HT-29 (cell line): ENCODE results near the gene OR4M1. TPM values are rescaled to one million over a fixed set of nuclear protein-coding genes. Genes with fewer than 3 reads are reported as not detected.
"Not testable (repeated sequence)": the region's sequence is repeated elsewhere in the genome, so short reads cannot be mapped to it uniquely, and the experiment has no call there.

Experiments
- DNase-seq: peaks from one replicate; pipeline ENCODE4 v3.0.0-alpha.2; 2015; ENCODE audit warnings: low spot score
- total RNA-seq: library from RNA; depleted of rRNA; stranded (reverse); fragments of >200 nt; shearing (Covaris generic); gene quantifications from 2 replicates; pipeline ENCODE4 v1.2.3, GENCODE V29; 2014; rRNA removed

OR4M1 gene, protein sequence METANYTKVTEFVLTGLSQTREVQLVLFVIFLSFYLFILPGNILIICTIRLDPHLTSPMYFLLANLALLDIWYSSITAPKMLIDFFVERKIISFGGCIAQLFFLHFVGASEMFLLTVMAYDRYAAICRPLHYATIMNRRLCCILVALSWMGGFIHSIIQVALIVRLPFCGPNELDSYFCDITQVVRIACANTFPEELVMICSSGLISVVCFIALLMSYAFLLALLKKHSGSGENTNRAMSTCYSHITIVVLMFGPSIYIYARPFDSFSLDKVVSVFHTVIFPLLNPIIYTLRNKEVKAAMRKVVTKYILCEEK
- not detected in 2 replicates for total RNA-seq

DNA sequence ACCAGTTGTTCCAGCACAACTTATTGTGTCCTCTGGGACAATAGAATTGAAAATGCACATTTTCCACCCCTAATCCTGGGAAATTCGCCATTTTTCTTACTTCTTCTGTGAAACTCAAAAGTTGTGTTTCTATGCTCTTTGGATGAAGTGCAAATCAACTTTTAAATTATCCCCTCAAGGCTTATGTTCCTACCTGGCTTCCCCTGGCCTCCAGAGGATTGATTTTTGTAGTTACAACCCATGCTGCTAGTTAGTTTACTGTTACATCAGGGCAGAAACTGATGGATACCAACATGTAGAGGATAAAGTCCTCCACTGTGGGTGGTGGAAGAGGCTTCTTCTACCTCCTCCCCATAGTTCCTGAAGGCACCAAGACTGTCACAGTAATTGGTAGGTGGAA lies at the start of gene OR4M1:
Gene OR4M1 (plus strand): TSS at position 301 of the 400 bp plus-strand sequence. CDS start 6,819 bp downstream, outside the sequence.
- DNase-seq = not testable (repeated sequence)

DNA sequence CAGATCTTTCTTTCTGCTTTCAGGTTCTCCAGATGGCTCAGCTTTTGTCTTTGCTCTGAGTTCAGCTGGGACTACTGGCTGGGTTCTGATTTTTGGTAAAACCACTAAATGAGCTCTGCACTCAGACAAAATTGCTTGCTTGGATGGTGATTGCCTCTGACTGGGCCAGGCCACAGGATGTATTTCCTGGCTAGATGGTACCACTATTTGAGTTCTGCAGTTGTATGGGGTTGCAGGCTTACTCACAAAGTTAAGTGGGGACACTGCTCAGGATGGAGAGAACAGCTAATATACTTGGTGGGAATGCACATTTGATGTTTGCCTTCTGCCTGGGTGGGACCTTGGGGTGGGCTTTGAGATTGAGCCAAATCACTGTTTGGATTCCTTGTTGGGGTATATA lies 43.9 kb upstream of the OR4M1 start:
- no peak for DNase-seq

DNA sequence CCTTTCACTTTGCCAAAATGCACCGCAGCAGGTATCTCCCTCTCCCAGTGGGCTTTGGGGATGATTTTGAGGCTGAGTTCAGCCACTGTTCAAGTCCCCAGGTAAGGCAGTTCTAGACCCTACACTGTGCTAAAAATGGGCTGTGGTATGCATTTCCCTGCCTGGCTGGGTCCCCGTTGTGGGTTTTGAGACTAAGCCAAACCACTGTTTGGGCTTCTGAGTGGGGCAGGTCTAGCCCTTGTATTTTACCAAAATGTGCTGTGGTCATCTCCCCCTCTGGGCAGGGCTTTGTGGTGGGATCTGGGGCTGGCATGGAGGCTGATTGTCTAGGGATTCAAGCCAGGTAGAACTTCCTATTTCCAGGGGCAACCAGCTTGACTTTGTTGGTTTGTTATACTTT lies 43.5 kb upstream of the OR4M1 start:
- DNase-seq = no peak

DNA sequence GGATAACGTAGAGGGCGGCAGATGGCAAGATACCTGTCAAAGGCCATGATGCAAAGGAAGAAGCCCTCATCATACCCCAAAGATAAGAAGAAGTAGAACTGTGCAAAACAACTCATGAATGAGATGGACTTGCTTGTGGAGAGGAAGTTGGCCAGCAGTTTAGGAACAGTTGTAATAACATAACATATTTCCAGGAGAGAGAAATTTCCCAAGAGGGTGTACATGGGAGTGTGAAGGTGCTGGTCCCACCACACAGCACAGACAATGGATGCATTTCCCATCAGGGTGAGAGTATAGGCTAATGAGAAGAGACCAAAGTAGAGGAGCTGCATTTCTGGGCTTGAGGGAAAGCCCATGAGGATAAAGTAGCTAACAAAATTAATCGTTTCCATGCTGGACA lies 39.4 kb upstream of the OR4M1 start:
- DNase-seq = not testable (repeated sequence)

DNA sequence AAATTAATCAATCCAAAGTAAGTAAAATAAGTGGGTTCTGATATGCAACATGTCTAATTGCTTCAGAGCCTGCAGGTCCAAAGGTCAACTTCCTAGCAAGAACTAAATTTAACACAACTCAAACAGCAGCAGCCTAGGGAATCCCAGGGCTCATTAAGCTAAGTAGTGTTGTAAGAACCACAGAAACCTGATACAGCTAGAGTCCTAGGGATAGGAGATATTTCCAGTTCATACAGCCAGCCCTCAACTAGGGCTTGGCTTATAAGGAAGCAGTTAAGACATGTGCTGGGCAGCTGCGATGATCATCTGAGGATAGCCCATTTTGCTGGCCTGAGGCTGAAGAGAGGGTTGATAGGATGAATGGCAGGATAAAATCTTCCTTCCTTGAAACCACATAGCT lies 30.0 kb upstream of the OR4M1 start, which contains the start of gene OR4Q3:
Gene OR4Q3 (plus strand): TSS at position 316 of the 400 bp plus-strand sequence.
- DNase-seq = no peak

DNA sequence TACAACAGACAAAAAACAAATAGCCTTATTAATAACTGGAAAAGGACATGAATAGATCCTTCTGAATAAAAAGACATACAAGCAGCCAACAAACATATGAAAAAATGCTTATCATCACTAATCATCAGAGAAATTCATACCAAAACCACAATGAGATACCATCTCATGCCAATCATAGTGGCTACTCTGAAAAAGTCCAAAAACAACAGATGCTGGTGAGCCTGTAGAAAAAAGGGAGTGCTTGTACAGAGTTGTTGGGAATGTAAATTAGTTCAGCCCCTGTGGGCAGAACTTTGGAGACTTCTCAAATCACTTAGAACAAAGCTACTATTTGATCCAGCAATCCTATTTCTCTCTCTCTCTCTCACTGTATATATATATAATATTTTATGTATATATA lies 21.0 kb upstream of the OR4M1 start:
- not testable (repeated sequence) for DNase-seq

DNA sequence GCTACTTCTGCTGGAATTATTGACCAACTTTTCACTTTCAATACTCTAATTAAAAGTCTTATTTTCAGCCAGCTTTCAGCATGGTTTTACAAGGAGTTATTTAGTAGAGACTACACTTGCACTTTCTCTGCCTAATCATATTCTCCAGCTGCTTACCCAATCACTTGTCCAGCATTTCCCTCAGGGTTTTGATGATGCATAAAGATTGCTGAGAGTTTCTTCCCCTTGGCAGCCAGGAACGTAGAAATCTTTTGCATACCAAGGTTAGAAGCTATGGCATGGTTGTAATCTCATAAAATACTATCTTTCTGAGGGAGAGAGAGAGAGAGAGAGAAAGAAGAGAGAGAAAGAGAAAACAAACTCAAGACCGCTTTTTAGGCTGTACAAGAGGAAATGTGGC lies 19.1 kb upstream of the OR4M1 start:
- DNase-seq = no peak

DNA sequence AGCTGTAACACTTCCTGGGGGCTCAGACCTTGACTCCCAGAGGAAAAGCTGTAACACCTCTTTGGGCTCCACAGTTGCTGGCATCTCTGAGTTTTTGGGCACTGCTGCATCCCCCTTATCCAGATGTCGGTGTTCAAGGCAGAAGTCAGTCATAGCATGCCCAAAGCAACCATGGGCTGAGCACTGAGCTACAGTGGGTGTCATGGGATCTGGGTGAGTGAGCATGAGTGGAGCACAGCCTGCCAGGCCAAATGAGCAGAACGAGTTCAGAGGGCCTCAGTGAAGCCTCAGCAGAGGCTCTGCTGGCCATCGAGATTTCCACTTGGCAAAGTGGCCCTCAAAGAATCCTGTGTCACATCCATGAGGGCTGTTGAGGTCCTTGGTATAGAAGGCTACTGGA lies 1.8 kb upstream of the OR4M1 start:
- not testable (repeated sequence) for DNase-seq

DNA sequence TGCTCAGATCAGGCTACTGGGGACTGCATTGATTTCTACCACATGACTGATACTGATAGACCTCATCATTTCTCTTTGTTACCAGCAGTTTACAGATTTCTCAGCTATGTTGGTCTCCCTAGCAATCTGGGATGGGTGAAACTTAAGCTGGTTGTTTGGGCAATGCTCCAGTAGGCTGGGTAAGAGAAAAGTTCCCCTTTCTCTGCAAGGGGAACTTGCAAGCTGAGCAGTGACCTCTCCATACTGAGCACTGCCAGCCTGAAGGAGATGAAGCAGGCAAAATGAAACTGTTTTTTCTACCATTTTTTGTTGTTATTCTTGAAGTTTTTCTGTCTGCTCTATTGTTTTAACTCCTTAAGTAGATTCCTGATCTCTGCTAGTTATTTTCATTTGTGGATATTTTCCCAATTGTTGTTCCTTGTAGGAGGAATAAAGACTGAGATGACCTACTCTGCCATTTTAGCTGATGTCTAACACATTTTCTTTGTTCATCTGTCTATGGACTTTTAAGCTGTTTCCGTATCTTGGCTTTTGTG lies 1.3 kb upstream of the OR4M1 start:
- DNase-seq = no peak

DNA sequence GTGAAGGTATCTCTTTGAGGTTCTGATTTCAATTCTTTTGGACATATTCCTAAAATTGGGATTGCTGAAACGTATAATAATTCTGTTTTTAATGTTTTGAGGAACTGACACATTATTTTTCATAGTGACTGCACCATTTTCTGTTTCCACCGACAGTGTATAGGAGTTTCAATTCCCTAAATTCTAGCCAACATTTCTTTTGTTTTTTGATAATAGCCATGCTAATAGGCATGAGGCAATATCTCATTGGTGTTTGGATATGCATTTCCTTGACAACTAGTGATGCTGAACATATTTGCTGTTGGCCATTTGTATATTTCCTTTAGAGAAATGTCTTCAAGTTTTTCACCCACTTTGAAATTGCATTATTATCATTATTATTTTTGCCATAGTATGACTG lies 850 bp upstream of the OR4M1 start:
- DNase-seq = not testable (repeated sequence)

DNA sequence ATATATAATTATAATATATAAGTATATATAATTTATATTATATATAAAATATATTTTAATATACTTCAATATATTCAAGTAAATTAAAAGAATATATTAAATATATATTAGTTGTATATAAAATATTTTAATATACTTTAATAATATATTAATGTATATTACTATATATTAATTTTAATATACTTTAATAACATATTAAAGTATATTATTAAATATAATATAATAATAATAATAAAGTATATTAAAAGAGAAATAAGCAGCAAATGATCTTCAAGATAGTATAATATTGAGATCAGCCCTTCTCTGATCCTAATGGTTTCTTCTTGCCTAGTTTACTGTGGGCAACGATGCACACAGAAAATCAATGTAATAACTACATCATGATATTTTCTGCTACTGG lies 2.3 kb downstream of the OR4M1 start:
- DNase-seq = no peak

DNA sequence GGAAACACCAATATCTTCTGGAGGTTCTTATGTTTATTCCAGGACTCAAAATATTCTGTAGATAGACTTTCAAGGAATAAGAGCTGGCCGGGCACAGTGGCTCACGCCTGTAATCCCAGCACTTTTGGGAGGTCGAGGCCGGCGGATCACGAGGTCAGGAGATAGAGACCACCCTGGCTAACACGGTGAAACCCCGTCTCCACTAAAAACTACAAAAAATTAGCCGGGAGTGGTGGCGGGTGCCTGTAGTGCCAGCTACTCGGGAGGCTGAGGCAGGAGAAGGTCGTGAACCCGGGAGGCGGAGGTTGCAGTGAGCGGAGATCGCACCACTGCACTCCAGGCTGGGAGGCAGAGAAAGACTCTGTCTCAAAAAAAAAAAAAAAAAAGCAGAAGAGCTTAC lies 12.5 kb downstream of the OR4M1 start:
- DNase-seq = not testable (repeated sequence)

DNA sequence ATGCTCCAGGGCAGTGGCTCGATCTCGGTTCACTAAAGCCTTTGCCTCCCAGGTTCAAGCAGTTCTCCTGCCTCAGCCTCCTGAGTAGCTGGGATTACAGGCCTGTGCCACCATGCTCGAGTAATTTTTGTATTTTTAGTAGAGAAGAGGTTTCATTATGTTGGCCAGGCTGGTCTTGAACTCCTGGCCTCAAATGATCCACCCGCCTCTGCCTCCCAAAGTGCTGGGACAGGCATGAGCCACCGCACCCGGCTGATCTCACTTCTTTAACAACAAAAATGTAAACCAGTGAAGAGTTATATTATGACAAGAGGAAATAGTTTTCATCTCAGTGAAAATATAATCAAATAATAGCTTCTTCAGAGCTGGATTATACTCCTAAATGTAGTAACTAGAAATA lies 14.0 kb downstream of the OR4M1 start:
- not testable (repeated sequence) for DNase-seq

DNA sequence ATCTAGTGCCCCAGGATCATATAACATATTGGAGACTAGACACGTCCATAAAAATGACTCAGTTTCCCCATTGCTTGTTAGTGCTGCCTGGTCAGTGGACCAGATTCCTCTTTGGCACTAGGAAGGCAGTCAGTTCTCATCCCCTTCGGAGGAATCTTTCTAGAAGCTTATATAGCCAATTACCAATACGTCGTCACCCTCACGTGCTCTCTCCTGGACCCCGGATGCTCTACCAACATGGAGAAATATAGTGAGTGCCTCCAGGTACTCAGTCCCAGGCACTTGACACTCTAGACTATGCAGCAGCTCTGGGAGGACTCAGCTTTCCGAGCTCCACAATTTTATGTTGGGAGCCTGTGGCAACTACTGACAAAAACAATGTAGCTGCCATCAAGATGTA lies 14.8 kb downstream of the OR4M1 start:
- not testable (repeated sequence) for DNase-seq

DNA sequence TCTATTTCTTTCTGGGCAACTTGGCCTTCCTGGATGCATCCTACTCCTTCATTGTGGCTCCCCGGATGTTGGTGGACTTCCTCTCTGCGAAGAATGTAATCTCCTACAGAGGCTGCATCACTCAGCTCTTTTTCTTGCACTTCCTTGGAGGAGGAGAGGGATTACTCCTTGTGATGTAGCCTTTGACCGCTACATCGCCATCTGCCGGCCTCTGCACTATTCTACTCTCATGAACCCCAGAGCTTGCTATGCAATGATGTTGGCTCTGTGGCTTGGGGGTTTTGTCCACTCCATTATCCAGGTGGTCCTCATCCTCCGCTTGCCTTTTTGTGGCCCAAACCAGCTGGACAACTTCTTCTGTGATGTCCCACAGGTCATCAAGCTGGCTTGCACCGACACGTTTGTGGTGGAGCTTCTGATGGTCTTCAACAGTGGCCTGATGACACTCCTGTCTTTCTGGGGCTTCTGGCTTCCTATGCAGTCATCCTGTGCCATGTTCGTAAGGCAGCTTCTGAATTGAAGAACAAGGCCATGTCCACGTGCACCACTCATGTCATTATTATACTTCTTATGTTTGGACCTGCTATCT lies 23.3 kb downstream of the OR4M1 start:
- DNase-seq = peak; percentile 24

DNA sequence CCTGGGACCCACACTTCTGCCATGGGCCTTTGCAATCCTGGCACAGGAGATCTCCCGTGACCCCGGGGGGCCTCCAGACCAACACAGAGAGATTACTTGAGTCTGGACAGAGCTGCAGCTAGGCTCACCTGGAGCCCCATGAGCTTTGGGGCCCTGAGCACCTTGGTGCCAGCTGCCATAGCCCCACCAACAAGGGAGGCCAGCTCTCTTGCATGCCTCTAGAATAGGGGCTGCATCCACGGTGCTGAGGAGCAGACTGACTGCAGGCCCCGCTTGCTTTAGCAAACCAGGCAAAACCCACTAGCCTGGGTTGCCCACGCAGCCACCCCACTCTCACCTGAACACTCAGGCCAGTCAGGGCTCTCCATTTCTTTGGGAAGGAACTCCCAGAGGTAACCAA lies 26.6 kb downstream of the OR4M1 start:
- DNase-seq = no peak

DNA sequence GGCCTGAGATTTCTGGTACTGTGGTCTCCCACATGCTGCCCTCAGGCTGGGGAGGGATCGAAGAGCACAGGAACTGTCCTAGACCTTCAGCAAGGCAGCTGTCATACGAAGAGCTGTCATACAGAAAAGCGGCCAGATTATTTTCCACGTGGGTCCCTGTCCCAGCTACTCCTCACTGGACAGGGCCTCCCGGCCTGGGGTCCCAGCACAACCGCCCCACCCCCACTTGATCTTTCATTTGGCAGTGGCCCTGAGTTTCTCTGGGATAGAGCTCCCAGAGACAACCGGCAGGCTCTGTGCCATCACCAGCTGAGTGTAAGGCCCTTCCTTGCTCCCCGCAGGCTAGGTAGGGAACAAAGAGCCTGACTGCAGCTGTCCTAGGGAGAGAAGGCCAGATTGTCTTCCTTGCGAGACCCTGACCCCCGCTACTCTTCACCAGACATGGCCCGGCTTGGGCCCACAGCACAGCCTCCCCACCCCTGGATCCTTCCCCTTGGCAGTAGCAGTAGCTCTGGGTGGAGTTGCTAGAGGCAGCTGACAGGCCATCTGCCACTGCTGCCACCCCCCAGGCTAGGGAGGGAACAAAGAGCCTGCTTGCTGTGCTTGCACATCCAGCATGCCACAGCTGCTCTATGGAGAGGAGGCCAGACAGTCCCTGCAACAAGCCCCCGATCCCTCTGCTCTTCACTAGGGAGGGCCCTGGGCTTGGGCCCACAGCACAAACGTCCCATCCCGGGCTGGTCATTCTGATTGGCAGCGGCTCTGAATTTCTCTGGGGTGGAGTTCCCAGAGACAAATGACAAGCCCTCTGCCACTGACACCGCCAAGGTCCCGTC lies 27.2 kb downstream of the OR4M1 start:
- DNase-seq = no peak

DNA sequence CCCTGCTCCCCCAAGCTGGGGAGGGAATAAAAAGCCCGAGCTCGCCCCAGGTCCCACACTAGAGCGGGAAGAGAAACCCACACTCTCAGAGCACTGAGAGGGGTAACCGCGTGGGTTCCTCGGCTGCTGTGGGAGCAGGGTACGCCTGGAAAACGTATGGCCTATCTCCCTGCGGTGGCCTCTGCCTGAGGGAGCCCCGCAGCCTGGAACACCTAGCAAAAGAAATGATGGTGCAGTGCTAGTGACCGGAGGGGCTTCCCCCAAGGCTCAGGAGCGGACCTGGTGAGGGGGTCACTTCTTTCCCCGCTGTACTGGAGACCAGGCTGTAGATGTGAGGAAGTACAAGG lies 27.8 kb downstream of the OR4M1 start:
- no peak for DNase-seq

DNA sequence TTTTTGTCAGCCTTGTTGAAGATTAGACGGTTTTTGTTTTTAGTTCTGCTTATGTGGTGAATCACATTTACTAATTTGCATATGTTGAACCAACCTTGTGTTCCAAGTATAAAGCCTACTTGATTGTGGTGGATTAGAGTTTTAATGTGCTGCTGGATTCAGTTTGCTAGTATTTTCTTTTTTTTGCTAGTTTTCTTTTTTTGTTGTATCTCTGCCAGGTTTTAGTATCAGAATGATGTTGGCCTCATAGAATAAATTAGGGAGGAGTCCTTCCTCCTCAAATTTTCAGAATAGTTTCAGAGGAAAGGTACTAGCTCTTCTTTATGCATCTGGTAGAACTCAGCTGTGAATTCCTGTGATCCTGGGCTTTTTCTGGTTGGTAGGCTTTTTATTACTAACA lies 30.2 kb downstream of the OR4M1 start, which contains the start of gene OR4N2:
Gene OR4N2 (plus strand): TSS at position 301 of the 400 bp plus-strand sequence. CDS start 23,679 bp downstream, outside the sequence.
- not testable (repeated sequence) for DNase-seq

DNA sequence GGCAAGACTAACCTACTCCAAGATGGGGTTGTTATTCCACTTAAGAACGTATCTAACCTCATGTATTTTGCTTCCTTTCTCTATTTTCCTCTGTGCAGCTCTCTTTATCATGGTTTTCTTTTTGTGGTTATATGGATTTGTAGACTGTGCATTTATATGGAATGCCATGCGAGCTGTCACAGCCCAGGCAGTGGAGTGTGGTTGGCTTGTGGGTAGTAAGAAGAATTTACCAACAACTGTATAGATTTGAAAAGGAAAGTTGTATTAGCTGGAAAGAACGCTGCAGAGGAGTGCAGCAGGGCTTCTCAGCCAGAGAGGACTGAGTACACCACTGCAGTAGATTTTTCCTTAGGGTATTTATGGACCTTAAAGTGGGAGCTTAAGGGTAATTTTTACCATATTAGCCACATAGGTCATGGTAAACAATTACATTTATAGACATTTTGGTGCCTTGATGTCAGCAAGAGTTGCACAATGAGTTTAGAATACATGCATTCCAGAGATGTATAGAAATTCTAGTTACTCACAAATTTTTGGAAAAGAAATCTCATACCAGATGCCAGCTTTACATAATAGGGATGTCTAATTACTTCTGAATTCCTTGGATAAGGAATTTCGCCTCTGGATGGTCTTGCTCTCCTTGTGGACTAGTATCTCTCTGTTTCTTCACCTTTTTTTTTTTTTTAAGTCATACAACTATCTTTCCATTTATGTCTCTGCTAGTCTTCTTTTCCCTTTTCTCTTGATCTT lies 40.0 kb downstream of the OR4M1 start:
- DNase-seq = not testable (repeated sequence)

DNA sequence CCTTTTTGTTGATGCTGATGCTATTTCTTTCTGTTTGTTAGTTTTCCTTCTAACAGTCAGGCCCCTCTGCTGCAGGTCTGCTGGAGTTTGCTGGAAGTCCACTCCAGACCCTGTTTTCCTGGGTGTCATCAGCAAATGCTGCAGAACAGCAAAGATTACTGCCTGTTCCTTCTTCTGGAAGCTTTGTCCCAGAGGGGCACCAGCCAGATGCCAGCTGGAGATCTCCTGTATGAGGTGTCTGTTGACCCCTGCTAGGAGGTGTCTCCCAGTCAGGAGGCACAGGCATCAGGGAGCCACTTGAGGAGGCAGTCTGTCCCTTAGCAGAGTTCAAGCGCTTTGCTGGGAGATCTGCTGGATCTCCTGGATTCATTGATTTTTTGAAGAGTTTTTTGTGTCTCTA lies 46.6 kb downstream of the OR4M1 start:
- DNase-seq = not testable (repeated sequence)
